Trophoblast cell (in vitro differentiated cells and primary cell): ENCODE results near the gene EXOSC1.

Experiments
- DNase-seq, 2 donors: peaks; one replicate each; pipeline ENCODE4 v3.0.0-alpha.2; 2016
- H2AFZ ChIP-seq: 2 replicates; pipeline ENCODE4 v1.6.1; 2013; ENCODE audit warnings: low read length, moderate library complexity, mild to moderate bottlenecking; ENCODE audit not compliant: insufficient read depth, poor library complexity
- H2AK5ac ChIP-seq: 2 replicates; pipeline ENCODE4 v1.6.1; 2013; ENCODE audit warnings: mild to moderate bottlenecking, low read length
- H2BK120ac ChIP-seq: 2 replicates; pipeline ENCODE4 v1.6.1; 2013; ENCODE audit warnings: low read length, mild to moderate bottlenecking, moderate library complexity; ENCODE audit not compliant: insufficient read depth, poor library complexity
- H2BK12ac ChIP-seq: 2 replicates; pipeline ENCODE4 v1.6.1; 2013; ENCODE audit warnings: mild to moderate bottlenecking, low read length, moderate library complexity
- H2BK5ac ChIP-seq: 2 replicates; pipeline ENCODE4 v1.6.1; 2013; ENCODE audit warnings: low read length, low read depth, moderate library complexity, mild to moderate bottlenecking; ENCODE audit not compliant: poor library complexity
- H3K14ac ChIP-seq: 2 replicates; pipeline ENCODE4 v1.6.1; 2013; ENCODE audit warnings: mild to moderate bottlenecking, low read length
- H3K18ac ChIP-seq: 2 replicates; pipeline ENCODE4 v1.6.1; 2013; ENCODE audit warnings: mild to moderate bottlenecking, low read length
- H3K23ac ChIP-seq: 2 replicates; pipeline ENCODE4 v1.6.1; 2013; ENCODE audit warnings: low read length
- H3K27ac ChIP-seq: 2 replicates; pipeline ENCODE4 v1.5.1; 2013; ENCODE audit warnings: low read depth, mild to moderate bottlenecking, inconsistent platforms, low read length, moderate library complexity
- H3K27me3 ChIP-seq: 2 replicates; pipeline ENCODE4 v1.6.1; 2013; ENCODE audit warnings: inconsistent platforms, mild to moderate bottlenecking, low read length, moderate library complexity; ENCODE audit not compliant: insufficient read depth
- H3K36me3 ChIP-seq, 2 experiments: 1 replicate in 1 of 2; 2 replicates in 1 of 2; pipeline ENCODE4 v1.6.1; 2013; ENCODE audit warnings: low read length in 2 of 2, mild to moderate bottlenecking in 2 of 2, moderate library complexity in 1 of 2; ENCODE audit not compliant: insufficient read depth in 2 of 2, control insufficient read depth in 1 of 2
- H3K4ac ChIP-seq: 2 replicates; pipeline ENCODE4 v1.6.1; 2013; ENCODE audit warnings: low read depth, mild to moderate bottlenecking, low read length, moderate library complexity
- H3K4me1 ChIP-seq, 2 experiments: 1 replicate in 1 of 2; 2 replicates in 1 of 2; pipeline ENCODE4 v1.6.1; 2013; ENCODE audit warnings: low read length in 2 of 2, mild to moderate bottlenecking in 2 of 2, moderate library complexity in 1 of 2; ENCODE audit not compliant: insufficient read depth in 2 of 2, control insufficient read depth in 1 of 2
- H3K4me2 ChIP-seq: 2 replicates; pipeline ENCODE4 v1.6.1; 2013; ENCODE audit warnings: inconsistent platforms, mild to moderate bottlenecking, low read length, moderate library complexity
- H3K4me3 ChIP-seq: 2 replicates; pipeline ENCODE4 v1.5.1; 2013; ENCODE audit warnings: mild to moderate bottlenecking, low read depth, low read length, inconsistent platforms
- H3K79me1 ChIP-seq: one replicate; pipeline ENCODE4 v1.6.1; 2013; ENCODE audit warnings: low read length
- H3K79me2 ChIP-seq: 2 replicates; pipeline ENCODE4 v1.6.1; 2013; ENCODE audit warnings: low read length, mild to moderate bottlenecking; ENCODE audit not compliant: control insufficient read depth, insufficient read depth, poor library complexity
- H3K9ac ChIP-seq: 2 replicates; pipeline ENCODE4 v1.6.1; 2013; ENCODE audit warnings: mild to moderate bottlenecking, low read length
- H3K9me3 ChIP-seq: 2 replicates; pipeline ENCODE4 v1.6.1; 2013; ENCODE audit warnings: low read depth, mild to moderate bottlenecking, control low read depth, inconsistent platforms, low read length; ENCODE audit not compliant: insufficient read depth
- H4K12ac ChIP-seq: 2 replicates; pipeline ENCODE4 v1.6.1; 2013; ENCODE audit warnings: low read depth, mild to moderate bottlenecking, low read length, moderate library complexity
- H4K8ac ChIP-seq: 2 replicates; pipeline ENCODE4 v1.6.1; 2013; ENCODE audit warnings: low read depth, mild to moderate bottlenecking, low read length, moderate library complexity
- H4K91ac ChIP-seq: one replicate; pipeline ENCODE4 v1.6.1; 2013; ENCODE audit warnings: low read depth, mild to moderate bottlenecking, low read length, moderate library complexity
- WGBS: extraction: QIAGEN DNeasy Blood & Tissue Kit; methylation state at CpG from one replicate; pipeline ENCODE4 v1.1.7; 2013; ENCODE audit warnings: missing lambda C conversion rate; ENCODE audit not compliant: insufficient read length, insufficient coverage; ENCODE audit errors: extremely low coverage; 5-methylcytosine and 5-hydroxymethylcytosine counted together

EXOSC1 gene

GRCh38 chr10:97459933-97460332 is 14.1 kb upstream of the EXOSC1 start:
- no peaks in the 10 kb centered on the region for H3K79me1 ChIP-seq
- H3K4ac ChIP-seq, result no peak overlapping the region
- no peak overlapping the region for H3K9ac ChIP-seq
- no peak overlapping the region for H2AFZ ChIP-seq
- H3K18ac ChIP-seq, result no peak overlapping the region
- no peaks in the 10 kb centered on the region for H3K79me2 ChIP-seq
- DNase-seq, result no peak
- no peak overlapping the region for H2BK120ac ChIP-seq
- WGBS, result no CpG with 5 or more reads among the region's 7 CpGs
- no peaks in the 10 kb centered on the region for H3K27me3 ChIP-seq
- H3K36me3 ChIP-seq, result peaks cover 67 to 80% of the 10 kb centered on the region in 2 experiments
- H2AK5ac ChIP-seq, result no peak overlapping the region
- no peak overlapping the region for H3K4me2 ChIP-seq
- no peak overlapping the region for H3K14ac ChIP-seq
- H4K12ac ChIP-seq, result no peak overlapping the region
- no peak overlapping the region for H3K4me3 ChIP-seq
- H3K23ac ChIP-seq, result no peak overlapping the region
- no peak overlapping the region for H2BK12ac ChIP-seq
- no peaks in the 10 kb centered on the region for H3K4me1 ChIP-seq
- H4K8ac ChIP-seq, result no peak overlapping the region
- H3K9me3 ChIP-seq, result no peaks in the 10 kb centered on the region
- no peak overlapping the region for H3K27ac ChIP-seq
- no peak overlapping the region for H4K91ac ChIP-seq
- no peak overlapping the region for H2BK5ac ChIP-seq

DNA sequence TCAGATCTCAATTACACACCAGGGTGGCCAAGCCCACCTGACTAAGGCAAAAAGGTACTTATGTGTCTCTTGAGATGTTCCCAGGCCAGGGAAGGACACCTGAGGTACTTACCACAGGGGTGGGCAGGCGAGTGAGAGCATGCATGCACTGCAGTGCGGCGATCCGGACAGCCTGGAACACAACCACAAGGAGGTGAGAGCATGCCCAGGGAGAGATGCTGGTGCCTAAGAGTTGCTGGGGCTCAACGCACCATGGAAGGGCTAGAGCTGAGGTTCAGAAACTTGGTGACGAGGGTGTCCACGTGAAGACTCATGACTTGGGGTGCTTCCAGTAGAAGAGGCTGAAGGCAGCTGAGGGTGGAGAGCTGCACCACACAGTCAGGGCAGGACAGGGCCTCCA is 13.3 kb upstream of the EXOSC1 start:
- Histone ChIP-seq H3K4me1 (peaks cover 2 to 3% of the 10 kb centered on the region in 2 experiments), H3K4me2 (no peak overlapping the region), H3K14ac (no peak overlapping the region), H3K36me3 (peaks cover 60 to 73% of the 10 kb centered on the region in 2 experiments), H2AK5ac (no peak overlapping the region), H3K18ac (no peak overlapping the region), H3K27me3 (no peaks in the 10 kb centered on the region), H4K8ac (no peak overlapping the region), H3K23ac (no peak overlapping the region), H3K9ac (no peak overlapping the region), H3K79me2 (no peaks in the 10 kb centered on the region), H3K4me3 (no peak overlapping the region), H4K12ac (no peak overlapping the region), H3K9me3 (no peaks in the 10 kb centered on the region), H2AFZ (no peak overlapping the region), H2BK120ac (no peak overlapping the region), H3K4ac (no peak overlapping the region), H2BK12ac (no peak overlapping the region), H3K27ac (no peak overlapping the region), H3K79me1 (no peaks in the 10 kb centered on the region), H4K91ac (no peak overlapping the region), H2BK5ac (no peak overlapping the region)
- WGBS, result no CpG with 5 or more reads among the region's 7 CpGs
- DNase-seq, result no peak

DNA sequence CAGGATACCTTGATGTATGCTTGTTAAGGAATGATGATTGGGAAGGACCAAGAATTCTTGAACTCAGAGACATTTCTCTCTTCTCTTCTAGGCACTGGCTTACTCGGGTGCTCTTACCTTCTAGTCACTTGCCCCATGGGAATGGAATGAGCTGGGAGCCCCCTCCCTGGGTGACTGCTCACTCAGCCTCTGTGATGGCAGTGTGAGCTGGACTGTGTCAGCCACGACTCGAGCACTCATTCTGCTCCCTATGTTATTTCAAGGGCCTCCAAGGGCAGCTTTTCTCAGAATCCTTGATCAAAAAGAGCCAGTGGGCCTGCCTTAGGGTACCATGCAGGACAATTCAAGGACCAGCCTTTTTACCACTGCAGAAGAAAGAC is 10.9 kb upstream of the EXOSC1 start:
- no peak overlapping the region for H4K12ac ChIP-seq
- H4K8ac ChIP-seq, result no peak overlapping the region
- peaks cover 64 to 75% of the 10 kb centered on the region in 2 experiments for H3K36me3 ChIP-seq
- H3K9me3 ChIP-seq, result no peaks in the 10 kb centered on the region
- no peak overlapping the region for H2BK12ac ChIP-seq
- no peak overlapping the region for H2BK5ac ChIP-seq
- no peak overlapping the region for H3K18ac ChIP-seq
- H3K14ac ChIP-seq, result no peak overlapping the region
- H3K27me3 ChIP-seq, result no peaks in the 10 kb centered on the region
- H3K4ac ChIP-seq, result no peak overlapping the region
- no peak overlapping the region for H3K4me2 ChIP-seq
- H3K9ac ChIP-seq, result no peak overlapping the region
- no CpG with 5 or more reads among the region's 3 CpGs for WGBS
- peaks cover 9% of the 10 kb centered on the region in 2 experiments for H3K4me1 ChIP-seq
- H2AK5ac ChIP-seq, result no peak overlapping the region
- no peak overlapping the region for H3K4me3 ChIP-seq
- H3K27ac ChIP-seq, result no peak overlapping the region
- no peak overlapping the region for H2BK120ac ChIP-seq
- H4K91ac ChIP-seq, result no peak overlapping the region
- DNase-seq, result no peak
- no peak overlapping the region for H2AFZ ChIP-seq
- H3K79me2 ChIP-seq, result no peaks in the 10 kb centered on the region
- no peak overlapping the region for H3K23ac ChIP-seq
- H3K79me1 ChIP-seq, result no peaks in the 10 kb centered on the region

DNA sequence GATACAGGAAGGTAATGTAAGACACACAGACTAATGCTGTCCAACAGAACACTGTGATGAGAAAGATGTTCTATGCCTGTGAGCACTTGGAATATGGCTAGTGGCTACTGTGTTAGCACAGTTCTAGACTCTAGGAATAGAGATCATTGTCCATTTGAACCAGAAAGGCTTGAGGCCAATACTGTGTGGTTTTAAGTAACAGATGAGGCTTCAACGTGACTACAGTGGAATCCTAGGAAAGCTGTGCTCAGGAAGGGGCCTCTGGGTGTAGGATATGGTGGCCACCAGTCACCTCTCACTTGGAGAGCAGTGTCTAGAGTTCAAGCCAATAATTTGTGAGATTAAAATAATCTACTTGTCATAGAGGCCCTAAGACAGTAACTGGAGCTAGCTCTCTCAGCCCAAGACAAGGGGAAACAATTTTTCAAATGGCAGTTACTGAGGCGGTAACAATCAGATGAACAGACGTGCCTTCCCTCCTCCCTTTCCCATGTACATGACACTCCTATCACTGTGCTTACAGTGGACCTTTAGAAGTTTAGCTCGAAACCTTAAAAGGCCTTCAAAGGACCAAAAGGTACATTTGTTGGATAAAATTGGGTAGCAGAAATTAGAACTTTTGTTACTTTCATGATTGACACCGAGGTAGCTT is 10.4 kb upstream of the EXOSC1 start:
- Histone ChIP-seq H2AFZ (no peak overlapping the region), H4K8ac (no peak overlapping the region), H3K36me3 (peaks cover 60 to 74% of the 10 kb centered on the region in 2 experiments), H3K9ac (no peak overlapping the region), H3K23ac (no peak overlapping the region), H3K14ac (no peak overlapping the region), H3K4me1 (peaks cover 9 to 10% of the 10 kb centered on the region in 2 experiments), H2AK5ac (no peak overlapping the region), H3K27me3 (no peaks in the 10 kb centered on the region), H4K91ac (no peak overlapping the region), H4K12ac (no peak overlapping the region), H3K27ac (no peak overlapping the region), H3K79me1 (no peaks in the 10 kb centered on the region), H3K18ac (no peak overlapping the region), H2BK12ac (no peak overlapping the region), H3K4me2 (no peak overlapping the region), H2BK120ac (no peak overlapping the region), H3K4ac (no peak overlapping the region), H3K4me3 (no peak overlapping the region), H2BK5ac (no peak overlapping the region), H3K9me3 (no peaks in the 10 kb centered on the region), H3K79me2 (no peaks in the 10 kb centered on the region)
- no CpG with 5 or more reads among the region's 5 CpGs for WGBS
- no peak for DNase-seq
